GM20431 (cell line): ENCODE results near the gene DGCR2.
"Not testable (repeated sequence)": the region's sequence is repeated elsewhere in the genome, so short reads cannot be mapped to it uniquely, and the experiment has no call there.

ENCODE experiments used
- in situ Hi-C: fragments of 300-500 bp; cut with MseI, MboI; formaldehyde crosslinking; loops from one replicate; pipeline ENCODE4 v1.15.0; 2020; ENCODE audit warnings: low sequenced_read_pairs; ENCODE audit not compliant: unreplicated experiment

Gene DGCR2, protein sequence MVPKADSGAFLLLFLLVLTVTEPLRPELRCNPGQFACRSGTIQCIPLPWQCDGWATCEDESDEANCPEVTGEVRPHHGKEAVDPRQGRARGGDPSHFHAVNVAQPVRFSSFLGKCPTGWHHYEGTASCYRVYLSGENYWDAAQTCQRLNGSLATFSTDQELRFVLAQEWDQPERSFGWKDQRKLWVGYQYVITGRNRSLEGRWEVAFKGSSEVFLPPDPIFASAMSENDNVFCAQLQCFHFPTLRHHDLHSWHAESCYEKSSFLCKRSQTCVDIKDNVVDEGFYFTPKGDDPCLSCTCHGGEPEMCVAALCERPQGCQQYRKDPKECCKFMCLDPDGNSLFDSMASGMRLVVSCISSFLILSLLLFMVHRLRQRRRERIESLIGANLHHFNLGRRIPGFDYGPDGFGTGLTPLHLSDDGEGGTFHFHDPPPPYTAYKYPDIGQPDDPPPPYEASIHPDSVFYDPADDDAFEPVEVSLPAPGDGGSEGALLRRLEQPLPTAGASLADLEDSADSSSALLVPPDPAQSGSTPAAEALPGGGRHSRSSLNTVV

DNA sequence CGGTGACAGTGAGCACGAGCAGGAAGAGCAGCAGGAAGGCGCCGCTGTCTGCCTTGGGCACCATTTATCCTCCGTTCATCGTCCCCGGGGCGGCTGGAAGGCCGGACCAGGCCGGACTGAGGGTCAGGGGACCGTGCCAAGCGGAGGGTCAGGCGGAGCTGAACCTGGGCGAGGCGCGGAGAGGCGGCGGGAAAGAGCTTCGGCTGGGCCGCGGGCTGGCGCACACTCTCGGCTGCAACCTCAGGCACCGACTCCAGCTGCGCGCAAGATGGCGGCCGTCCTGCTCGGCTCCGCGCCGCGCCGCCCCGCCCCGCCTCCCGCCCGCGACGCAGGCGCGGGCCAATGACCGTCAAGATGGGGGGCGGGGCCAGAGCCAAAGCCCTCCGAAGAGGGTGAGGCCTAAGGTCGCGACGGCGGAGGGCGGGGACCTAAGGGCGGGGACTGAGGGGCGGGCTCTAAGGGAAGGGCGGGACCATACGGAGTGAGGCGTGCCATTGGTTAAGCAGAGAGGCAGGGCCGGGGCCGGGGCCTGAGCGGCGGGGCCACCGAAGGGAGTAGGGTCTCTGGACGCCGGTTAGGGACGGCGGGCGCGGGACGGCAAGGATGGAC, at the start of gene DGCR2:
Gene DGCR2, minus strand, starts transcription at position 270 of the 609 bp plus-strand sequence. Its CDS starts 206 bp downstream, at position 64.
- in situ Hi-C loops, result no loop called here

DNA sequence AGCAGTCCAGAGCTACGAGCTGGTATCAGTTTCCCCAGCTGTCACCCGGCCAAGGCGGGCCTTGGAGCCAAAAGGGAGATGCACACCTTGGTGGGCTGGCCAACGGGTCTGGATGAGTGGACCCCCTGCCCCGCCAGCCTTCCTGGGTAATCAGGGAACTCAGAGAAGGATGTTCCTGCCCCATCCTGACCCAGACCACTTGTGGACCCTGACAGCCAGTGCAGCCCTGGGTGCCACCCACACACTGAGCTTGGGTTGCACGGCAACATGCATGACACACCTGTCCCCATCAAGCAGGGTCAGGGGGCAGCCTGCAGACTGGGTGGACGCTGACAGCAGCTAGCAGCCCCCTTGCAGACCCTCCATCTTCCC, 47.7 kb upstream of the DGCR2 start:
- in situ Hi-C loops, result no loop called here

DNA sequence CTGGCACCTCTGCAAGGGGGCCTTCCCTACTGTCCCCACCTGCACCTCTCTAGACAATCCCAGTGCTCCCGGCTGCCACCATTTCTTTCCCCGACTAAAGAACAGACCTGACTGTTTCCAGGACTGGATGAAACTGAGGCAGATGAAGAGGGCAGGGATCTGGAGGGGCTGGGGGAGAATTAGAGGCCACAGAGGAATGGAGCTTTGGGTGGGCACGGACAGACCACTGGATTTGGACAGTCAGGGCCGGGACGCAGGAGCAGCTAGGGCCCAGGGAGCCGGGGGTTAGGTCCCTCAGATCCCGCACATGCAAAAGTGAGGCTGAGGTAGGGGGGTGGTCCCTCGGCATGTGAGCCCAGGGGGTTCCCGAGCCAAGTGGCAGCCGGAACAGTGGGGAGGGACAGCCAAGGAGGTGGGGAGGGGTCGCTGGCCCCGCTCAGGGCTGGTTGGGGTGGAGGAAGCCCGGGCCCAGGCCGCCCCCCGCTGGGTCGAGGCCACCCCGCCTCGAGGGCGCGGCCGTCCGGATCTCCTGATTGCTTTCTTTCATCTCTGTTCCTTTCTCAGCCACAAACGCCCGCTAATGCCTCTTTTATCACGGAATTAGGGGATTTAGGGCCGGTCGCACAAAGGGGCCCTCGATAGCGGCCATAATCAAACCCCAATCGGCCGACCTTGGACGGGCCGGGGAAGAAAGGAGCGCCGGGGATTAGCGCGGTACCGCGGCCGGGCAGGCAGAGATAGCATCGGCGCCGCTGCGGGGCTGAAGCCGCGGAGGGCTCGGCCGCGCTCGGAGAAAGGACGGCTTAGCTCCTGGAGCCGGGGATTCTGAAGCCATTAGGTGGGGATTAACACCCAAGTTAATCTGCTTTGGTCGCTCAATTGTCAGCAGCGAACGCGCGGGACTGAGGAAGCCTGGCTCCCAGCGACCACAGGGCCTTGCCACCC, 47.1 kb upstream of the DGCR2 start:
- in situ Hi-C loops, result no loop called here

DNA sequence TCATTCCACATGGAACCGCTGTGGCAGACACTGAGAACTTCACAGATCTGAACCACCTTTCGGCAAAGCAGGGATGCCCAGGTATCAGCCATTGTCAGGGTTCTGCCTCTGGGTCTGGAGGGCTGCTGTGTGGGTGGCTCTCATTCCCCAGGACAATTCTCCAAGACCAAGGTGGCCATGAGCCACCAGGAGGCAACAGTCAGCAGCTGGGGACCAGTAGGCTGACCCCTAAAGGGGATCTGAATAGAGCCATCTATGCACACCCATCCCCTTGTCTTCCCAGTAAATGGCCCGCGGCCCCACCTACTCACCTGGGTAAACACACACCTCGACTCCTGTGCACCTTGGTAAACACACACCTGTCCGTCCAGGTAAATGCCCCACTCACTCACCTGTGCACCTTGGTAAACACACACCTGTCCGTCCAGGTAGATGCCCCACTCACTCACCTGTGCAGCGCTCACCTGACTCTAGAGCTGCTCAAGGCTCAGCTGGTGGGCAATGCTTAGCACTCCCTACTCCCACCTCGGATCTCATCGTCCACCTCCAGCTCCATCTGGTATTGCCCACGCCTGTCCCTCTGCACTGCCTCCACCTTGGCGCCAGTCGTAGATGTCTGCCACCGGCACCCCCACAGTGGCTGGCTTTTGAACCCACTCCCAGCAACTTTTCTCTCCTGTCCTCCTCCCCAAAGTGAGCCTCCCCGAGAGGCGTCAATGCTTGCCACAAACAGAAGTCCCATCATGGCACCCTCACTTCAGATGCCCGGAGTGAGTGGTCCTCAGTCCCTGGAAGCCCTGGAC, 46.1 kb upstream of the DGCR2 start:
- in situ Hi-C loops, result no loop called here

DNA sequence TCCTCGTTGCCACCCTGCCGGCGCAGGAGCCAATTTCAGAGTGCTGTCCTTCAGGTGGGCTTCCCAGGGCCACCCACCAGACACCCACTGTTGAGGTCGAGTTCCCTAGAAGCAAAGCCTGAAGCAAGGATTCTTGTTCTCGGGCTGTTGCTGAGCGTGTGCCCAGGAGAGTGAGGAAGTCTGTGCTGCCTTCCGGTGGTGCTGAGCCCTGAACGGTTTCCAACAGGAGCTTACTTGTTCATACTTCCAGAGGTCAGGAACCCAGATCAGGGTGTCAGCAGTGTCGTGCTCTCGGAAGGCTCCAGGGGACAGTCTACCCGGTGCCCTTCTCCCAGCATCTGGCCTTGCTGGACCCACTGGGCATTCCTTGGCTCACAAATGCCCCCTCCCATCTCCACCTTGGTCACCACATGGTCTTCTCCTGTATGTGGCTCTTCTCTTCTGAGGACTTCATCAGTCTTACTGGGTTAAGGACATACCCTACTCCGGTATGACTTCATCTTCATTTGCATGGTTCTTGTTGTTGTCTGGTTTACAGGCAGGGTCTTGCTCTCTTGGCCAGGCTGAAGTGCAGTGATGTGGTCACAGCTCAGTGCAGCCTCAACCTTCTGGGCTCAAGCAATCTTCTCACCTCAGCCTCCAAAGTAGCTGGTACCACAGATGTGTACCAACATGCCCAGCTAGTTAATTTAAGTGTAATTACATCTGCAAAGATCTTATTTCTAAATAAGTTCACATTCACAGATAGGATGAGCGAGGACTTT, 45.1 kb upstream of the DGCR2 start:
- in situ Hi-C loops, result no loop called here

DNA sequence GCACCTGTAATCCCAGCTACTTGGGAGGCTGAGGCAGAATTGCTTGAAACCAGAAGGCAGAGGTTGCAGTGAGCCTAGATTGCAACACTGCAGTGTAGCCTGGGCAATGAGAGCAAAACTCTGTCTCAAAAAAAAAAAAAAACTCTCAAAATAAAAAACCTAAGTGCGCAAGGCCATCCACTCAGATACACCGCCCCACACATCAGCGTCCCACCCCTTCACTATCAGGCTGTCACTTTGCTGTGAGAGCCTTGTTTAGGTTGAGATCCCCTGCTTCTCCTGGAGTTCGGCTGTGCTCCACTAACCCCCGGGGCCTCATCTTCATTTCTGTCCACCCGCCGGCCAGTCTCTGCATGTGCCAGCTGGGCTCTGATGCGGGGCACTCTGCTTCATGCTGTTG, 44.2 kb upstream of the DGCR2 start:
- in situ Hi-C loops, result no loop called here

DNA sequence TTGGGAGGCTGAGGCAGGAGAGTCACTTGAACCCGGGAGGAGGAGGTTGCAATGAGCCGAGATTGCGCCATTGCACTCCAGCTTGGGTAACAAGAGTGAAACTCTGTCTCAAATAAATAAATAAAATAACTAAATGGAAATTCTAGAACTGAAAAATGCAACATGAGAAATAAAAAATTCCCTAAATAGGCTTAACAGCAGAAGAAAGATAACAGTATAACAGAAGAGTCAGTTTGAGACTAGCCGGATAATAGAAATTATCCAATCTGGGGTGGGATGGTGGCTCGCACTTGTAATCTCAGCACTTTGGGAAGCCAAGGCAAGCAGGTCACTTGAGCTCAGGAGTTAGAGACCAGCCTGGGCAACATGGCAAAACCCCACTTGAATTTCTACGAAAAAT, 42.2 kb upstream of the DGCR2 start:
- in situ Hi-C loops, result no loop called here

DNA sequence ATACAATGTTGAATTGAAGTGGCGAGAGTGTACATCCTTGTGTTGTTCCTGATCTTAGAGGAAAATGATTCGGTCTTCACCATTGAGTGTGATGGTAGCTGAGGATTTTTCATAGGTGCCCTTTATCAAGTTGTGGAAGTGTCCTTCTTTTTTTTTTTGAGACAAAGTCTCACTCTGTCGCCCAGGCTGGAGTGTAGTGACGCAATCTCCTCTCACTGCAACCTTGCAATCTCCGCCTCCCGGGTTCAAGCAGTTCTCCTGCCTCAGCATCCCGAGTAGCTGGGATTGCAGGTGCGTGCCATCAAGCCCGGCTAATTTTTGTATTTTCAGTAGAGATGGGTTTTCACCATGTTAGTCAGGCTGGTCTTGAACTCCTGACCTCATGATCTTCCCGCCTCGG, 36.4 kb upstream of the DGCR2 start:
- in situ Hi-C loops, result not testable (repeated sequence)

DNA sequence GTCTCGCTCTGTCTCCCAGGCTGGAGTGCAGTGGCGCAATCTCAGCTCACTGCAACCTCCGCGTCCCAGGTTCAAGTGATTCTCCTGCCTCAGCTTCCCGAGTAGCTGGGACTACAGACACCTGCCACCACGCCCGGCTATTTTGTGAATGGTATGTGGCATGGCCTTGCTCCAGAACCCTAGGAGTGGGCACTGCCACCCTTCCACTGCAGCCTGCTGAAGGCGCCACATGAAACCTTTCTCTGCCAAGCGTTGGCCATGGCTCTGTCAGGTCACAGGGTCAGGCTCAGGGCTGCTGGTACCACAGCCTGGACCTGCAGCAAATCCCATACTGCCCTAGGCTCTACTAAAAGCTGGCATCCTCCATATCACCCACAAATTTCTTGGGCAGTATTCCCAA, 33.9 kb upstream of the DGCR2 start:
- in situ Hi-C loops, result not testable (repeated sequence)

DNA sequence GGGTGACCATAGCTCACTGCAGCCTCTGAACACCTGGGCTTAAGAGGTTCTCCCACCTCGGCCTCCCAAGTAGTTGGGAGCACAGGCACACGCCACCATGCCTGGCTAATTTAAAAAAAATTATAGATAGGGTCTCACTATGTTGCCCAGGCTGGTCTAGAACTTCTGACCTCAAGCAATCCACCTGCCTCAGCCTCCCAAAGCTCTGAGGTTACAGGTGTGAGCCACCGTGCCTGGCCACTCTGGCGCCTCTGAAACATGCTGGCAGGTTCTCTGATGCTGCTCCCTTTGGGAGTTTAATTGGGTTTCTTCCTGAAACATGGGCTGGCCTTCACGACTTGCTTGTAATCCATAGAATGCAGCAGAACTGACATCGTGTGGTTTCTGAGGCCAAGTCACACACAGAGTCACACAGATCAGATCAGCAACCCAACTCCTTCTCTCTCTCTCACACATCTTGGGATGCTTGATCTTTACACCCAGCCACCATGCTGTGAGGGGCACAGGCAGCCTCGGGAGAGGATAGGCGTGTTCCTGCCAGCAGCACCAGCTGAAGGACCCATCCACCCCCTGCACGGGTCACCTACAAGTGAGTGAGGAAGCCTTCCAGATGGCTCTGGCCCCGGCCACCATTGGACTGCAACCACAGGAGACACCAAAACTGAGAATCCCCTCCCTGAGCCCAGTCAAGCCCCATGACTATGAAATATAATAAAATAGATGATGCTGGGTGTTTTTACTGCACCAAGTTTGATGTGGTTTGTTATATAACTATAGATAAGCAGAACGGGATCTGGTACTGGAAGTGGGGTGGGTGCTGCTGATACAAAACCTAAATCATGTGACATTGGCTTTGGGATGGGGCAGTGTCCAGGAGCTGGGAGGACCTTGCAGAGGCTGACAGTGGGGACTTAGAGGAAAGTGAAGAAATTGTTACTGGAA, 31.0 kb upstream of the DGCR2 start:
- in situ Hi-C loops, result no loop called here

DNA sequence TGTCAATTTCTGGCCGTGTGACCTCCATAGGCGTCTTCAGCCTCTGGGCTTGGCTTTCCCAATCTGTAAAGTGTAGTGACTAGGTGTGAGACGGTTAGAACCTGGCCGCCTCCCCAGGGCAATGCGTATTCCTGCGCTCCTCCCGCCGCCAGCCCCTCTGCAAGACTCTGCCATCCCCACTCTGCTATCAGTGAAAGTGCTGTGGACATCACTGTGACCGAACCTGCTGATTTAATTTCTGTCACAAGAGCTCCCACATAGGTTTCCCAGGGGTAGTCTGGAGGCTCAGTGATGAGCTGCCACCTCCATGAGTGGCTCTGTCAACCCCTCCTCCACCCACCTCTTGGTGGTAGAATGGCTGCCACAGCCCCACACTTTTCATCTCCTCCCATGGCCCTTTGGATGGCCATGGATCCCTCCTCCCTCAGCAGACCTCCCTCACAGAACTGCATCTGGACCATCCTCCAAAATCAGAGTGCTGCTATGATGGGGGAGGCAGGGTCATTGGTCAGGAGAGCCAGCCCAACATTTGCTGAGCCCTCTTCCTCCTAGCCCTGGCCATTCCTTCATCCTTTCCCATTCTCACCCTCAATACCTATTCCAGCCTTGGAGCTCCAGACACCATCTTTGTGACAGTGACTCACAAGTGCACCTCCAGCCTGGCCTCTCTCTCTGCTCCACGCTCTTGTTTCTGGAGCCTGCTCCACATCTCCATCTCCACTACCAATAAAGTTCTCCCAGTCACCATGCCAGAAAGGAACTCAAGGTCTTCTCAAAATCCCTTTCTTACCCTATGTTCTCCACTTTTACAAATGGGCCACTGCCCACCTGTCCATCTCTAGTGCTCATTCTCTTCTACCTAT, 29.3 kb upstream of the DGCR2 start:
- in situ Hi-C loops, result no loop called here

DNA sequence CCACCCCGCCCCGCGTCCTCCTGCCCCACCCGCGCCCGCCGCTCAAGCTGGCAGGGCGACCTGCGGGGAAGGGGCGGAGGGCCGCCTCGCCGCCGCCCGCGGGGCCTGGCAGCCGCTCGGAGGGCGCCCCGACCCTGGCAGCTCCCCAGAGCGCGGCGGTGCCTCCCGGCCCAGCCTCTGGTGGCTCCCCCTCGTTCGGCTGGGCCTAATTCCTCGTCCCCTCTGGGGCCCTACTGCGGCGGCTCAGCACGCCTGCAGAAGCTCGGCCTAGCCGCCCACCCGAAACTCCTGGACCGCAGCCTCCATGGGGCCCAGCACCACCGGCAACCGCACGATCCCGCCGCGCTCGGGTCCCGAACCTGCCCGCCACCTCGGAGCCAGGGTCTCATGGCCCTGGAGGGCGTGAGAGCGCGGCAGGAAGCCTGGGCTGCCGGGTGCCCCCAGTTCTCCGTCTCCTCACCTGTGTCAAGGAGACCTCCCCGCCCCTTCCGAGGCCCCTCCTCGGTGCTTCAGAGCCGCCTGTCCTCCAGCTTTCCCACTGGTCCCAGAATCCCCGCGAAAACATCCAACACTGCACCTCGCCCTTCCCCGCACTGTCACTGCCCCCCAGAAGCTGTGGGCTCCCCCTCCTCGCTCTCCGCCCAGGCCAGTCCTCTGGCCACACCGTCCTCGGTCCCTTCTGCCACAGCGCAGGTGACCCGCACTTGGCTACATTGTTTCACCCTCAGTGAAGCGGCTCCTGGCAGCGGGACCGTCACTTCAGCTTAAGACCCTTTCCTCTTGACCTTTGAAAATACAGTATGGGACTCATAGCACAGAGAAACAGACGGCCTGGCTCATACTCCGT, 28.5 kb upstream of the DGCR2 start:
- in situ Hi-C loops, result no loop called here

DNA sequence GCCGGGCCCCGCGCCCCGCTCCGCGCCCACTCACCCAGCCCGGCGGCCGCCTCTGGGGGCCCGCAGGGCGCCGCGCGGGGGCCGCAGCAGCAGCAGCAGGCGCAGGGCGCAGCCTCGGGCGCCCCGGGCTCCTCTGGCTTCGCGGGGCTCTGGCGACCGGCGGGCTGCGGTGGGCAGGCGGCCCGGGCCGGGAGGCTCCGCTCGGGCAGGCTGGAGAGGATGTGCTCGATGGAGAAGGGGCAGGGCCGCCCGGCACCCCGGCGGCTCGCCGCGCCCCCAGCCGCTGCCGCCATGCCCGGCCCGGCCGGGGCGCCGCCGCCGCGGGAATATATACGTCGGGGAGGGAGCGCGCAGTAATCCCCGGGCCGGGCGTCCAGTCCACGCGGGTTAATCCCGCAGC, 27.8 kb upstream of the DGCR2 start, which contains the start of gene GSC2:
Gene GSC2, minus strand, starts transcription at position 302 of the 400 bp plus-strand sequence. Its CDS starts 9 bp downstream, at position 293.
- in situ Hi-C loops, result no loop called here

DNA sequence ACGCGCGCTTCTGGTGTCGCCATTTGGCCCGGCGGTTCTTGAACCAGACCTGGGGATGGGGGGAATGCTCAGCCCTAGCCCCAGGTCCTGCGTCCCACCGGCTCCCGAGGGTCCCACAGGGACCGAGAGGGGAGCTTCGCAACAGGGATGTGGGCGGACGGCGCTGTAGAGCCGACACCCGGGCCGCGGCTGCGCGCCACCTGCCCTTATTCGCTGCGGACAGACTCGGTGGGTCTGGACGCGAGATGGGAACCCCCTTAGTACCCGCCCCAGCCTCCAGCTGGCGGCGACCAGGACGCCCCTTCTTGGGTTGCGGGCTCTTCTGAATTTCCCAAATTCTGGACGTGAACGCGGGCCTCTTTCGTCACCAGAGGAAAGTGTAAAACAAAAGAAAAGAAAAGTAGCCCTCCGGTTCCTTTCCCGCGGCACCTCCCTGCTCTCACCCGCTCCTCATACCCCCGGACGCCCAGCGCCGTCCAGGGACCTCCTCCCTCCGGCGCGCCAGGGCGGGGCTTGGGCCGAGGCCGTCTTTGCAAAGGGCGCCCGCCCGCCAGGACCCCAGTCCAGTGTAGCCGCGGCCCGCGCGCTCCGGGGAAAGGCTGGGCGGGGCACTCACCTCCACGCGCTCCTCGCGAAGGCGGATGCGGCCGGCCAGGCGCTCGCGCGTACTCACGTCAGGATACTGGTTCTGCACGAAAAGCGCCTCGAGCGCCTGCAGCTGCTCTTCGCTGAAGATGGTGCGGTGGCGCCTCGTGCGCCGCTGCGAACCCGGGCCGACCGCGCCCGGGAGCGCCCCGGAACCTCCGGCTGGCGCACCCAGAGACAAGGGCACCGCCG, 27.1 kb upstream of the DGCR2 start:
- in situ Hi-C loops, result no loop called here

DNA sequence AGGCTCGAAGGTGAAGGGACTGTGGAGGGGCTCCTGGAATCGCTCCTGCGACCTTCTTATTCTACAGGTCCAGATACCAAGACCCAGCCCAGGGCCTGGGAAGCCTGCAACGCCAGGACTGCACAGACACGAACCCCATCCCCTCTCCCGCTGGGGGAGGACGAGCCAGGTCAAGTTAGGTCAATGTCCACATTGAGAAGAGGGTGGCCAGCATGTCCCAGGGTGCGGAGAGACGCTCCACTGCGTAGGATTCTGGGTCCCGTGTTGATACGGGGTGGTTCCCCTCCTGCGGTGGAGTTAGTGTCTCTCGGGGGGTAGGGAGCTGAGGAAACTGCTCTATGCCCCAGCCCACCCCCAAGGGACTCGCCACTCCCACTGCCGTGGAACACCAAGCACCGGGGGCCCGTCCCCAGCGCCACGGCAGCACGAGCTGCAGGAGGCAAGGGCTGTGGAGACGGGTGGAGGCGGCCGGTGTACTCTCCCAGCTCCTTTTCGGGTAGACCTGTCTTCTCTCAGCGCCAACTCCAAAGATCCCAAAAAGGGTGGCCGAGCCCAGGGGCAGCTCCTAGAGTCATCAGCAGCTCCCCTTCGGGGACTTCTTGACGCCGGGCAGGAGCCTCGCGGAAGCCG, 26.3 kb upstream of the DGCR2 start:
- in situ Hi-C loops, result no loop called here
